SK-N-MC (cell line): ENCODE data around the gene TECPR1.

ENCODE experiments used
- DNase-seq: peaks from one replicate; pipeline ENCODE4 v3.0.0-alpha.2; 2011; ENCODE audit warnings: low read depth, low spot score
- H3K27ac ChIP-seq: fragments of 200-600 bp; sonication (generic); 2 replicates; pipeline ENCODE4 v1.5.1; 2016; ENCODE audit warnings: mixed run types
- H3K36me3 ChIP-seq: fragments of 200-600 bp; sonication (generic); 2 replicates; pipeline ENCODE4 v1.6.1; 2017; ENCODE audit warnings: antibody characterized with exemption, low read length, mixed read lengths; ENCODE audit not compliant: insufficient read depth
- H3K4me3 ChIP-seq: fragments of 200-600 bp; sonication (generic); 2 replicates; pipeline ENCODE4 v1.5.1; 2016
- H3K9ac ChIP-seq: fragments of 200-600 bp; sonication (generic); 2 replicates; pipeline ENCODE4 v1.8.0; 2017; ENCODE audit warnings: mixed run types, mixed read lengths; ENCODE audit not compliant: insufficient read length
- H3K9me3 ChIP-seq: fragments of 200-600 bp; sonication (generic); 2 replicates; pipeline ENCODE4 v1.6.1; 2017; ENCODE audit warnings: low read depth, mild to moderate bottlenecking, antibody characterized with exemption, low read length, moderate library complexity, mixed read lengths
- EZH2 ChIP-seq: fragments of 200-600 bp; sonication (generic); IDR thresholded peaks from one replicate; pipeline ENCODE4 v1.6.1; 2017; ENCODE audit warnings: antibody characterized with exemption
- FOXP2 ChIP-seq: optimal IDR thresholded peaks from 2 replicates; pipeline ENCODE3; 2011; ENCODE audit warnings: mild to moderate bottlenecking, moderate library complexity; ENCODE audit not compliant: insufficient read depth; ENCODE audit errors: extremely low read length, control extremely low read depth
- POLR2AphosphoS5 ChIP-seq: IDR thresholded peaks from 2 replicates; pipeline ENCODE4 v1.6.1; 2012; ENCODE audit warnings: mild to moderate bottlenecking, low read depth, low read length, borderline replicate concordance

Gene TECPR1

DNA sequence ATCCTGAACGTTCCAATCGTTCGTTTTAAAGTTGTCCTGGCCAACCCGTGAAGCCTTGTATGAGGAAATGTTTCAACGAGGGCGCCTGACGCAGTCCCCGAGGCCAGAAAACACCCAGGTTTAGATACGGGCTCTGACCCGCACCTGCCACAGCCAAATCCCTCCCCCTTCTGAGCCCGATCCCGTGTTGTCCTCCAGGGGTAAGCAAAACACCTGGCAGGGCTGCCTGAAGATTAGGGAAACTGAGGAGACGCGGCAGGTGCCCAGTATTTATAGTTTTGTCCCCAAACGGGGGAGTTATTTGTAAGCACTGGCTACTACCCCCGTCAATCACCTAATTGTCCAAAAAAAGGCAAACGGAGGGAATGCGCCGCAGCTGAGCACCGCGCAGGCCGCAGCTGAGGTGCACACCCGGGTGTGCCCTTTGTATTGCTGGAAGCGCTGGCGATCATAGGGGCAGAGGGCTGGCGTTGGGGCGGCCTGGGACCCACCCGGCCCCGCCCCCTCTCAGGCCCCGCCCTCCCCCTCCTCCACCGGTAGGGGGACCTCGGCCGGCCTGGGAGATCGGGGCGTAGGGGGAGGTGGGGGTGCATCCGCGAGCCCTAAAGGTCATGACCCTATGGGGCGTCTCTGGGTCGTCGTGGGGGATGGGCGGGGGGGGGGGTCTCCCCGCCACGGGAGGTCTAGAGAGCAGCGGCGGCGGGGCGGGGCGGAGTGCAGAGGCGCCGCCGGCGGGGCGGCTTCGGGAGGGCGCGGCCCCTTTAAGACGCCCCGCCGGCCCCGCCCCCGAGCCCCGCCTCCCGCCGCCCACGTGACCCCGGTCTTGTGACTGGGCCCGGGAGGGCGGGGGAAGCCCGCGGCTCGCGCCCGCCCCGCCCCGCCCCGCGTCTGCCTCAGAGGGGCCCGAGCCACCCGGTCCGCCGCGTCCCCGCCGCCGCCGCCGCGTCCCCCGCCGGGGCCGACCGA lies 29.0 kb upstream of the TECPR1 start, which contains the start of gene BRI3:
Gene BRI3, plus strand, starts transcription at position 896 of the 966 bp plus-strand sequence. CDS start 110 bp downstream, outside the sequence.
- Histone ChIP-seq H3K4me3 (peak within 1 kb of the TSS; percentile 88), H3K9me3 (no peaks in the 10 kb centered on the region), H3K27ac (no peak within 1 kb of the TSS), H3K9ac (peak within 1 kb of the TSS; percentile 88), H3K36me3 (peaks cover 15% of the 10 kb centered on the region; the same call in 1 of the 2 replicates)
- TF ChIP-seq FOXP2, result no peak
- TF ChIP-seq POLR2AphosphoS5, result peak; percentile 65
- no peak for DNase-seq

DNA sequence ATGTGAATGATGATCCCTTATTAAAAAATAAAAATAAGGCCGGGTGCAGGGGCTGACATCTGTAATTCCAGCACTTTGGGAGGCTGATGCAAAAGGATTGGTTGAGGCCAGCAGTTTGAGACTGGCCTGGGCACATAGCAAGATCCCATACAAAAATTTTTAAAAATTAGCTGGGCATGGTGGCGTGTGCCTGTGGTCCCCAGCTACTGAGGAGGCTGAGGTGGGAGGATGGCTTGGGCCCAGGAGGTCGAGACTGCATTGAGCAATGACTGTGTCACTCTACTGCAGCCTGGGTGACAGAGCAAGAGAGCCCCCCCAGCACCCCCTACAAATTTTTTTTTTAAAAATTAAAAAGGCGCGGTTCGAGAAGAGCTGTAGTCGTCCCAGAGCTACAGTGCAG lies 28.3 kb upstream of the TECPR1 start:
- Histone ChIP-seq H3K4me3 (no peak overlapping the region), H3K27ac (no peak overlapping the region), H3K9me3 (no peaks in the 10 kb centered on the region), H3K36me3 (peaks cover 15% of the 10 kb centered on the region; the same call in 1 of the 2 replicates), H3K9ac (no peak overlapping the region)
- TF ChIP-seq EZH2 (no peak), FOXP2 (no peak), POLR2AphosphoS5 (no peak)
- DNase-seq, result no peak

DNA sequence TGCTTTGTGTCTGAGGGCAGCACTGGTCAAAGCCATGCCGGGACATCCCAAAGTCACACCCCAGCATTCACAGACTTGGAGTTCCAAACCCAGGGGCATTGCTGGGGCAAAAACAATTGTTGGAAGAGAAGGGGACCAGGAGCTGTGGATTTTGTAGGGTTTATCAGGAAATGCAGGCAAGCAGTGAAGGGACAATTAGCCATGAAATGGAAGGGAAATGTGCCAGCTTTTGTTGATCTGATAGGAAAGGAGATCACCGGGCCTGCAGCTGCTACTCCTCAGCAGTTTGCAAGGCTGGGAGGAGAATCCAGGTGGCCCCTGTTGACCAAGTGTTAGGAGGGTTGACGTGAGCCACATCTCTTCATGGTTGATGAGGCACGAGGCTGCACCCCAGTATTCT lies 26.9 kb upstream of the TECPR1 start:
- peaks cover 5% of the 10 kb centered on the region; the same call in 1 of the 2 replicates for H3K36me3 ChIP-seq
- H3K9ac ChIP-seq, result no peak overlapping the region
- H3K9me3 ChIP-seq, result no peaks in the 10 kb centered on the region
- H3K27ac ChIP-seq, result no peak overlapping the region
- DNase-seq, result no peak
- TF ChIP-seq POLR2AphosphoS5, result no peak
- no peak overlapping the region for H3K4me3 ChIP-seq

DNA sequence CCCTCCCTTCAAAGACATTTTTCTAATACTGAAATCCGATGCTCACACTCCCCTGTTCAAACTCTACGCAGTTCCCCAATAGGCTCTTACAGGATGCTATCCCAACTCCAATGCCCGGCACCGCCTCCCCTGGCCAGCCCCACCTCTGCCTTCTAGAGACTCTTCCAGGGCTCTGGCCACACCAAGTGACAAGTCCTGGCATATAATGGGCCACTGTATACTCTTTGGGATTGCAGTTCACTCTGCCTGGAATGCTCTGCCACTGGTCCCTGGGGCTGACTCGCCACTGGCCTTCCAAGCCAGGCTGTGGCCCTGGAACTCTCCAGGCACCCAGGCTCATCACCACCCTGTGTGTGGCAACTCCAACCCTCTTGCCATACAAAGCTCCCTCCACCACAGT lies 26.4 kb upstream of the TECPR1 start:
- no peak overlapping the region for H3K27ac ChIP-seq
- H3K9me3 ChIP-seq, result no peaks in the 10 kb centered on the region
- no peak overlapping the region for H3K4me3 ChIP-seq
- no peak for TF ChIP-seq POLR2AphosphoS5
- TF ChIP-seq FOXP2, result no peak
- no peak for TF ChIP-seq EZH2
- peaks cover 4% of the 10 kb centered on the region; the same call in 1 of the 2 replicates for H3K36me3 ChIP-seq
- DNase-seq, result no peak
- no peak overlapping the region for H3K9ac ChIP-seq

DNA sequence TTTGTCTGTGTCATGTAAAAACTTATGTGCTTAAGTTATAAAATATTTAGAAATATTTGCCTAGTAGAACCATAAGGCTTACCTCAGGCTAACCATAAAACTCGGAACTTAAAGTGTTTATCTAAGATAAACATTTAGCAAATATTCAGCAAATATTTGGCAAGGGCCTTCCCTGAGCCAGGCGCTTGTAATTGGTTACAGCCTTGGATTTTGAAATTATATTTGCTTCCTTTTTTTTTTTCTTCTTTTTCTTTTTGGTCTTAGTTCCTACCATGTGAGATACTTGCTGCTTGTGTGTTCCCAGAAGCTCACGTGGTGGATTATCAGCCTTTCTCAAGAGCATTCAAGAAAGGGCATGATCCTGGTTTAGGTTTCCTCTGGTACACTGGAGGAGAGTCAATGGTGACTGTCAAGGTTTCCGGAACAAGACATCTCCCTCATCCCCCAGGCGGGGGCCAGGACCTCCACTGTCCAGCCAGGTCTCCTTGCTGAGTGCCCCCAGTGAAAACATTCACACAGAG lies 24.3 kb upstream of the TECPR1 start:
- H3K9ac ChIP-seq, result no peak overlapping the region
- peak overlapping the region; percentile 89 for H3K27ac ChIP-seq
- H3K36me3 ChIP-seq, result no peaks in the 10 kb centered on the region
- TF ChIP-seq EZH2, result no peak
- H3K4me3 ChIP-seq, result no peak overlapping the region
- H3K9me3 ChIP-seq, result no peaks in the 10 kb centered on the region
- DNase-seq, result no peak

DNA sequence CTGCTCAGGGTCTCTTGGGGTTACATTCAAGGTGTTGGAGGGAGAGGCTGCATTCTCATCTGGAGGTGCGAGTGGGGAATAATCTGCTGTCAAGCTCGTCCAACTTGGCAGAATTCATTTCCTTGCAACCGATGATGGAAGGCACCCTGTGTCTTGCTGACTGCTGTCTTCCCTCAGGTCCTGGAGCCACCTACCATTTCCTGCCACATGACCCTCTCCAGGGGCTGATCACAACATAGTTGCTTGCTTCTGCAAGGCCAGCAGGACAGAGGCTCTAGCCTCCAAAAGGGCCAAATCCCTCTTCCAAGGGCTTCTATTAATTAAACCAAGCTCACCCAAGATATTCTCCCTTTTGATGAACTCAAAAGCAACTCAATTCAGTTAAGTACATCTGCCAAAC lies 15.3 kb upstream of the TECPR1 start:
- Histone ChIP-seq H3K36me3 (no peaks in the 10 kb centered on the region), H3K4me3 (no peak overlapping the region), H3K27ac (no peak overlapping the region), H3K9ac (no peak overlapping the region), H3K9me3 (no peaks in the 10 kb centered on the region)
- DNase-seq, result no peak
- TF ChIP-seq POLR2AphosphoS5, result no peak
- TF ChIP-seq EZH2, result no peak
- no peak for TF ChIP-seq FOXP2

DNA sequence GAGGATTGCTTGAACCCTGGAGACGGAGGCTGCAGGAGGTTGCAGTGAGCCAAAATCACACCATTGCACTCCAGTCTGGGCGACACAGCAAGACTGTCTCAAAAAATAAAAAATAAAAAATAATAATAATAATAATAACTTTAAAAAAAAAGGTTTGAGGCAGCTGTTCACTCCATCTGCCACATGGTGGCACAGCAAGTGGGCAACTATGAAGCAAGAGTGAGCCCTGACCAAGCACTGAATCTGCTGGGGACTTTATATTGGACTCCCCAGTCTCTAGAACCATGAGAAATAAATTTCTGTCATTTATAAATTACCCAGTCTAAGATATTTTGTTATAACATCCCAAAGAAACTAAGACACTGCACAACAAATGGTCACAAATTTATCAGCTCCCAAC lies 14.8 kb upstream of the TECPR1 start:
- Histone ChIP-seq H3K36me3 (no peaks in the 10 kb centered on the region), H3K9me3 (no peaks in the 10 kb centered on the region), H3K27ac (no peak overlapping the region), H3K9ac (no peak overlapping the region), H3K4me3 (no peak overlapping the region)
- DNase-seq, result no peak
- TF ChIP-seq POLR2AphosphoS5, result no peak
- no peak for TF ChIP-seq EZH2
- no peak for TF ChIP-seq FOXP2

DNA sequence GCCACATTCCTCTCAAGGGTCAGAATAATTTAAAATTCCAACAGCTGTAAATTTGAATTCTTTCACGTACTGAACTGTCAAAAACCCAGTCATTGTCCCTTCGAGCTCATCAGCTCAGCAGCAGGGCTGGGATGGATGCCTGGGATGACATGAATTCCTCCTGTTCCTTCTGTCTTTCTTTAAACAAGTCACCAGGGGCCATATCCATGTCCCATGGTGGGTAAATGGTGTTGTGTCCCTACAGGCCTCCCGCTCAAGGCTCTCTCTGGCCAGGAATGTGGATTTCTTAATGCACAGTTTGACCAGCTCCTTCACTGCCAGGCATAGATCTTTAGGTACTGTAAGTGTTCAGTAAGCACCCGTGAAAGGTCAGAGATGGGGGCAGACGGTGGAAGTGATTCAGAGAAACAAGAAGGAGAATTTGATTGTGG lies 13.8 kb upstream of the TECPR1 start:
- no peak overlapping the region for H3K27ac ChIP-seq
- no peak for DNase-seq

More for the DNA sequence above, 13.8 kb upstream of the TECPR1 start:
- Histone ChIP-seq H3K9ac (no peak overlapping the region), H3K4me3 (no peak overlapping the region), H3K36me3 (no peaks in the 10 kb centered on the region), H3K9me3 (no peaks in the 10 kb centered on the region)
- no peak for TF ChIP-seq EZH2
- no peak for TF ChIP-seq POLR2AphosphoS5
- no peak for TF ChIP-seq FOXP2
